Measurements from ENCODE around the gene TSPAN31. TPM values are rescaled to one million over a fixed set of nuclear protein-coding genes. Genes with fewer than 3 reads are reported as not detected.
A peak's percentile ranks its signal among the peaks of the same experiment; 100 is the strongest.

TSPAN31 gene
- total and polyA plus RNA-seq, 9 of the 15 experiments (the other 6 are each of a cell fraction or from before 2014, with no cell fraction given) = 11.3 to 26.4 (median 14.3) TPM

- TF ChIP-seq CHD7 (IDR thresholded peaks at IDR 0.05; ENCODE audit: low read depth, low read length) (no peak), ZMIZ1 (IDR thresholded peaks at IDR 0.05; ENCODE audit: low read depth in 2 of 2, low read length in 2 of 2) (peak in 1 of 2 experiments; percentile 16; a peak in 1 of 4 replicates), RNF2 (IDR thresholded peaks at IDR 0.05) (peak; percentile 78; the same call in 1 of the 2 replicates), ZNF785 (CRISPR knock-in tag; IDR thresholded peaks at IDR 0.05) (no peak), ZNF764 (CRISPR knock-in tag; IDR thresholded peaks at IDR 0.05; ENCODE audit: low read depth) (no peak), ZNF311 (CRISPR knock-in tag; IDR thresholded peaks at IDR 0.05) (no peak), POLR3G (IDR thresholded peaks at IDR 0.05; ENCODE audit: extremely low read depth, insufficient read length, insufficient replicate concordance) (no peak), PKNOX1 (IDR thresholded peaks at IDR 0.05) (no peak; the same call in 1 of the 2 replicates), MTA3 (IDR thresholded peaks at IDR 0.05; ENCODE audit: borderline replicate concordance) (peak; percentile 99), NR2C1 (IDR thresholded peaks at IDR 0.05) (peak; percentile 52; the same call in 1 of the 2 replicates), NR2C1 (tag; IDR thresholded peaks at IDR 0.05) (peak; percentile 66)
These were observed 38.0 kb downstream of the TSPAN31 start, which contains the start of gene TSFM (continued) for GRCh38 chr12:57782608-57783465.

Measured in K562 (cell line).